Activated CD8-positive, alpha-beta memory T cell treated with anti-CD3 and anti-CD28 coated beads, Interleukin-2, amount 50 U/mL, for 1 hour (primary cell): ENCODE results near the gene B4GALT4.

Source experiments
- DNase-seq: peaks from one replicate; pipeline ENCODE4 v3.0.0-alpha.2; 2020; ENCODE audit errors: extremely low read depth

Gene B4GALT4

GRCh38 chr3:119237299-119237698 is 3.4 kb downstream of the B4GALT4 start:
- no peak for DNase-seq

GRCh38 chr3:119236756-119237155 is 3.9 kb downstream of the B4GALT4 start:
- DNase-seq = no peak

- no peak for DNase-seq
Measured at GRCh38 chr3:119235151-119235550, 5.5 kb downstream of the B4GALT4 start.

GRCh38 chr3:119234610-119235009 is 6.1 kb downstream of the B4GALT4 start:
- DNase-seq = no peak

- no peak for DNase-seq
Measured at GRCh38 chr3:119230745-119231144, 9.9 kb downstream of the B4GALT4 start.

- DNase-seq = no peak
Measured at GRCh38 chr3:119230071-119230470, 10.6 kb downstream of the B4GALT4 start.

- DNase-seq = no peak
Measured at GRCh38 chr3:119229190-119229589, 11.5 kb downstream of the B4GALT4 start.

GRCh38 chr3:119228373-119229145 is 12.1 kb downstream of the B4GALT4 start:
- DNase-seq = no peak

- DNase-seq = no peak
Measured at GRCh38 chr3:119227070-119227850, 13.4 kb downstream of the B4GALT4 start.

- DNase-seq = no peak
Measured at GRCh38 chr3:119225121-119225520, 15.6 kb downstream of the B4GALT4 start.

GRCh38 chr3:119223511-119223910 is 17.2 kb downstream of the B4GALT4 start:
- DNase-seq = no peak

- DNase-seq = no peak
Measured at GRCh38 chr3:119222391-119222790, 18.3 kb downstream of the B4GALT4 start.

GRCh38 chr3:119221779-119222320 is 18.8 kb downstream of the B4GALT4 start:
- no peak for DNase-seq

GRCh38 chr3:119220970-119221667 is 19.6 kb downstream of the B4GALT4 start:
- DNase-seq = no peak

GRCh38 chr3:119220198-119220597 is 20.5 kb downstream of the B4GALT4 start:
- DNase-seq = no peak

GRCh38 chr3:119219069-119219468 is 21.6 kb downstream of the B4GALT4 start:
- DNase-seq = no peak

GRCh38 chr3:119211803-119212202 is 28.9 kb downstream of the B4GALT4 start:
- DNase-seq = no peak

- DNase-seq = no peak
Measured at GRCh38 chr3:119211193-119211592, 29.5 kb downstream of the B4GALT4 start.

GRCh38 chr3:119207512-119207875 is 33.2 kb downstream of the B4GALT4 start:
- DNase-seq = no peak

- DNase-seq = no peak
Measured at GRCh38 chr3:119206611-119207511, 33.8 kb downstream of the B4GALT4 start.

GRCh38 chr3:119205685-119206084 is 35.0 kb downstream of the B4GALT4 start:
- DNase-seq = no peak
